Fibroblast of skin of right quadriceps (primary cell): Measurements from ENCODE around the gene PDE3A.
"Not testable (repeated sequence)": the region's sequence is repeated elsewhere in the genome, so short reads cannot be mapped to it uniquely, and the experiment has no call there.

ENCODE experiments used
- DNase-seq: peaks from one replicate; pipeline ENCODE4 v3.0.0-alpha.2; 2013

Gene PDE3A

GRCh38 chr12:20368114-20368650, at the start of gene PDE3A:
TSS of gene PDE3A (plus strand) at chr12:20368537. CDS start at chr12:20369285, 748 bp downstream.
- DNase-seq: peak; percentile 78

DNA sequence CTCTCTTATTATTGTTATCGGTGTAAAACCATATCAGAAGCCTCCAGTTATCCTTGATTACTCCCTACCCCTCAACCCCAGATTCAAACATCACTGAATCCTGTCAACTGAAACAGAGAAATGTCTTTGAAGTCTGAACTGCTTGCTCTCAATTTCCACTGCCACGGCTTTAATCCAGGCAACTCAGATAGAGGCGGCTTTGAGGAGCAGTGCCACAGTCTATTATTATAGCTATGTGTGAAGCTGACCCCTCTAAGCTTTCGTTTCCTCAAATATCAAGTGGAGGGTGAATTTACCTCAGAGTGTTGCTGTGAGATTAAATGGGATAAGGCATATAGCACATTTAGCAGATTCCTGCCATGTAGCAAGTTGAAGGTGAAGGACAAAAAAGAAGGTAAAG, 49.0 kb upstream of the PDE3A start:
- DNase-seq: no peak

GRCh38 chr12:20320552-20320951, 47.8 kb upstream of the PDE3A start:
- DNase-seq: no peak

GRCh38 chr12:20330826-20331505, 37.4 kb upstream of the PDE3A start:
- not testable (repeated sequence) for DNase-seq

GRCh38 chr12:20339060-20339459, 29.3 kb upstream of the PDE3A start:
- peak; percentile 36 for DNase-seq

- DNase-seq: peak; percentile 37
These were observed 26.2 kb upstream of the PDE3A start for GRCh38 chr12:20342111-20342510.

DNA sequence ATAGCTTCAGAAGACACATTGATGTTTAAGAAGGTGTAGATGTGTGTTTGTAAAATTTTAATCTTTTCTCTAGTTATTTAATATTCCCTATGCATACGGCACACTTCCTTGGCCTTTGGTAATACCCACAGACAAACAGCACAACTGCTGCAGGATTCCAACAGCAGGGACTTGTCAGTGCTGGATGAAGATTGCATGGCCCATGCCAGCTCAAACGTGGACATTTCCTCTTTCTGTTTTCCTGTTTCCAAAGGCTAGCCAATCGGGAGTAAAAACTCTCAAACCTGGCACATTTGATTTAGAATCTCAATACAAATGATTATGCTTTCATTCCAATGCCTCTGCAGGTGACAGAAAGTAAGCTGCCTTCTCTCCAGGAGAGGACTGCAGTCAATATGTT, 22.5 kb upstream of the PDE3A start:
- no peak for DNase-seq

- DNase-seq: no peak
These were observed 18.3 kb upstream of the PDE3A start for GRCh38 chr12:20350026-20350425.

DNA sequence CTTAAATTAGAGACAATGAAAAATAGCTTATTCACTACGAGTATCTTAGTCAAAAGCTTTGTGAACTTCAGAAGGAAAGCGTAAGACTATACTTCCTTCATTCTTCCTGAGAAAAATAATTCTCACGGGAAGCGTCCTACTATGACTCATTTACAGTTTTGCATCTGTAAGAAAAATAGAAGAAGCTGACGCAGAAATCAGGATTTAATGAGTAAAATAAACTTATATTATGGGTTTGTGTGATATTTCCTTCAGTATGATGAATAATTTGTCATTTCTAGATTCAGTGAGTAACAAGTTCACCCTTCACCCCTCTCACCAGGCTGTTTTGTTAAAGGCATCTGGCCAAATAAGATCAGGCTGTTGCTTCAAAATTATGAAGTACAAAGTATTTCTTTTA, 17.8 kb upstream of the PDE3A start:
- DNase-seq: peak; percentile 88

GRCh38 chr12:20351406-20351805, 16.9 kb upstream of the PDE3A start:
- no peak for DNase-seq

- no peak for DNase-seq
These were observed 12.3 kb upstream of the PDE3A start for GRCh38 chr12:20356048-20356447.

DNA sequence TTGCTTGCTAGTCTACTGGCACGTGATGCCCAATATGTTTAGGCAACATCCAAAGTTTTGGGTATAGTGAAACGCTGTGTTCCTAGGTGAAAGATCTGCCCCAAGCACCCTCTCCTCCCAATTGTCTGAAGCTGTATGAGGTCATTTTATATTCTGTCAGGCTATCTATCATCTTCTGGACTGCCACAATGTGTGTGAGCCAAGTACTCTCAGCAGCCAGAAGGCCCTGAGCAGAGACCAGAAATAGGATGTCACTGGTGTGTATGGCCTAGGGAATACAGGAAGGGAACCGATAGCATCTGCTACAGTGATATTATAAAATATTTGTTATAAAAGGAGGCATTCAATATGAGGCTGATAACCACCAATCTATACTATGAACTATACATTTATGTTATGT, 7.9 kb upstream of the PDE3A start:
- no peak for DNase-seq

GRCh38 chr12:20361416-20361815, 6.9 kb upstream of the PDE3A start:
- no peak for DNase-seq

GRCh38 chr12:20364501-20364900, 3.8 kb upstream of the PDE3A start:
- DNase-seq: no peak

DNA sequence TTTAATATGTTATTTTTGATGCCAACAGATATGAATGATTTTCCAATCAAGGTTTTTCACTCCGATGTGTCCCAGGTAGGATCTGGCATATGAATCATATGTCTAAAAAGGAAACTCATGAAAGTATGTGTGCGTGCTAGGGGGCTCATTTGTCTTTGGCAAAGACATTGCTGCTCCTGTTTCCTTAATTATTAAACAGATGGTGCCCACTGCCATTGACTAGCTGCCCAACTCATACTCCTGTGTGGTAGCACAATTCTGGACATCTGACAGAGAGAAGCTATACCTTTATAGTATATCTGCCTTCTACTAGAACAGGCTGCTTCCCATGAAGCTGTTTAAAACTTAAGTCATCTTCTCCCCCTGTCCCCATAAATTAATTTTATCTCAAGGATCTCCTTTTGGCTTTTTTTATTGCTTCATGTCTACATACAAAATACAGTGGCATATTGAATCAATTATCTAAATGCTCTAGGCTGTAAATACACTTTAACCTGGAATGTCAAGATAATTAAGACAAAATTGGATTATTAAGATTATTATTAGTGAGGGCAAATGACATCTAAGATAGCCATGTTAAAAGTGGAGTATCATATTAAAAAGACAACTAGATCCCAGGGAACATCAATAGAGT, 1.4 kb upstream of the PDE3A start:
- peak; percentile 19 for DNase-seq

DNA sequence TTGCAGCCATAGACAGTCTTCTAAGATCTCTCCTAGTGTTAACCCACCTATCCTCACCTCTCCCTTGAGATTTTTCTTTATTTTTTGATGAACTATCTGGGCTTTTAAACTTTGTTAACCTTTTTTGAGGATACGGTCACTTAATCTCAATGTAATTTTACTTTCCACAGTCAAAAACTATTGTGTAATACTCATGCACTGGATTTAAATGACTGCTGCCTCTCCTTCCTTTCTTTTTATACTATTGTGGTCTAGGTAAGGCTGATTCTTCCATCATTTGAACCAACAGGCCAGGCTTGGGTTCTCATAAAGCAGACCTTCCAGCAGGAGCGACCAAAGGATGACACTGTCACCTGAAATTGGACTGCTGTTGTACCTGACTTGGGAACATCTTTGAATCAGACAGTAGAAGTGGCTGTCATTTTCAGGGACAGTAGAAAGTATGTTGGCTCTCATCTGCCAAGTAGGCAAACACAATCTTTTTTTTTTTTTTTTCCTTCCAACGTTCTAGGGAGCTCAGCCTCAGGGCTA, 689 bp upstream of the PDE3A start:
- DNase-seq: peak; percentile 1

DNA sequence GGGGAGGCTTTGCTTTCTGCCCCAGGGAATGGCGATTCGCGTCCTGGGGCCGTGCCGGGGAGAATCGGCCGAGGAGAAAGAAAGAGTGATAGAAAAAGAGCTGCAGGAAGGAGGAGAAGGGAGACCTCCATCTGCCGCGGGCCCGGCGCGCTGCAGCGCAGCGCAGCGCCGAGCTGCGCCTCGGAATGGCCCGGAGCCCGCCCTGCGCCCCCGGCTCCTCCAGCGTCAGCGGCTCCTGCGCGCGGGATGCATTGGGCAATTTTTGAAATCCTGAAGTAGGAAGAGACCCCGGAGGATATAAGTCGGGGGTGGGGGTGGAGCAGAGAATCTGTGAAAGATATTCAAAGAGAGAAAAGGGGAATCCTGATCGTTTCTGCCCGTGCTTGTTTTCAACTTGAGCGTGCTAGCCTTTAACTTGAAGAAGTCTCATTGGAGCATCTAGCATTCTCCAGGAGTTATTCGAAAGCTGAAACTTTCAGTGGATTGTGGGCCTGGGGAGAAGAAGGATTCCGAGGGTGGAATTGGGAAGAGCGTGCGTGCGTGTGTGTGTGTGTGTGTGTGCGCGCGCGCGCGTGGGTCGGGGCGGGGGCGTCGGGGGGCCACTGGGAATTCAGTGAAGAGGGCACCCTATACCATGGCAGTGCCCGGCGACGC, 441 bp downstream of the PDE3A start:
- peak; percentile 49 for DNase-seq

- peak; percentile 59 for DNase-seq
These were observed 1.1 kb downstream of the PDE3A start for GRCh38 chr12:20369305-20370013.

GRCh38 chr12:20370014-20370386, 1.7 kb downstream of the PDE3A start:
- DNase-seq: peak; percentile 1

DNA sequence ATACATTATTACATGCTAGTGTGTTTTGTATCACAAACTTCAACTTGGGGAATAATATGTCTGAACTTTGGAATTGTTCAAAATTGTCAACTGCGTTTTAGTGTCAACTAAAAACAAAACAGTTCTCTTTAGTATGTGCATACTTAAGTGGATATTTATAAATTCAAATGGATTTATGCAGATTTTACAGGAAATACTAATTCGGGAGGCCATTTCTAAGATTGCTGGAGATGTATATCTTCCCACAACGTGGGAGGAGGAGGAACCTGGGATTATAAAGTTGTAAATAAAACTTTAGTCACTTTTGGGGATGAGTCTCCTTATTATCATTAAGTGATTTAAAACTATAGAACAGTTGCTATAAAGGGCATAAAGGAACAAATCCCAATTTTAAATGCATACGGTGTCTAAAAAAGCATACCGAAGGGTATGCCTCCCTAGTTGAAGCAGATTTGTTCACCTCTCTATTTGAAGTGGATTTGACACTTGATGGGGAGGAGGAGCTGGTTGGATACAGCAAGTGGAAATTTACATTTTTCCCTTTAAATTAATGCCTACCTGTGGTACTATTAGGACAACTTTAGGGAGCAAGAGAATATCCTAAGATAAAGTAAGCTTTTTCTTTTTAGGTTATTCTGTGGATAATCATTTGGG, 2.7 kb downstream of the PDE3A start:
- DNase-seq: no peak

GRCh38 chr12:20372326-20373096, 4.2 kb downstream of the PDE3A start:
- DNase-seq: no peak

DNA sequence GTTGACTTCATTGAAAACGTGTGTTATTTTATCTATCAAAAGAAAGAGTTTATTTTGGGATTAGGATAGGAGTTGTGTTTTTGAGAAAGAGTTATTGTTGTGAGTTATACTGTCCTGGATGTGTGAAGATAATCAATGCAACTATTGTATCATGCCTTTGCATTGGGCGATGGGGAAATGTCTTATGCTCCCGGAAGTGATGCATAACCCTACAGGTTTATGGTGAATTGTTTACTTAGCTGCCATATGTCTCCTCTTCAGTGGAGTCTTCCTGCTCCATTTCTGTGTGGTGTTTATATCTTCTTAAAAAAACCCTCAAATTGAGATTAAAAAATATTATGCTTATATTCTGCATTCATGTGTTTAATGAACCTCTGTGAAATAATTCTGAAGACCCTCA, 6.5 kb downstream of the PDE3A start:
- no peak for DNase-seq
